NCI-H2107 (cell line): Measurements from ENCODE around the gene DIRAS3.
"Not testable (repeated sequence)": the region's sequence is repeated elsewhere in the genome, so short reads cannot be mapped to it uniquely, and the experiment has no call there.

ENCODE experiments used
- DNase-seq: peaks from one replicate; lab custom pipeline; 2025; lab: John Stamatoyannopoulos, UW

The DIRAS3 gene

GRCh38 chr1:68024635-68025338 is 25.6 kb downstream of the DIRAS3 start:
- no peak for DNase-seq

DNA sequence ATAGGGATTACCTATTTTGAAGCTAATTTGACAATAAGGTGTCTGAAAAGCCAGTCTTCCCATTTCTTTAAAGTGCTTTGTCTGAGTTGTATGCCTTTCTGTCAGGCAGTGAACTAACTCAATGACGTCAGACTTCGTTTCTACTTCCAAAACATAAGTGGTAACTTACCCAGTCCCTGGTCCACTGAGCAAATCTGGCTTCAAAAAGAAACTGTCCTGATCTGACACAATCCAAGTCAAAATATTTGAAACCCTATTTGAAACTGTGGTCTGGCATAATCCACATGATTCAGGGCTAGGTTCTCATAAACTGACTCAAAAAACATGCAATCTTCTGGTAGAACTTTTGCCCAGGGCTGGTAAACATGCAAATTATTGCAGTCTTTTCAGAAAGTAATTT is 34.0 kb downstream of the DIRAS3 start:
- no peak for DNase-seq

GRCh38 chr1:68015971-68016370 is 34.5 kb downstream of the DIRAS3 start:
- no peak for DNase-seq

- DNase-seq: no peak
Observed at GRCh38 chr1:68015369-68015768, 35.1 kb downstream of the DIRAS3 start.

DNA sequence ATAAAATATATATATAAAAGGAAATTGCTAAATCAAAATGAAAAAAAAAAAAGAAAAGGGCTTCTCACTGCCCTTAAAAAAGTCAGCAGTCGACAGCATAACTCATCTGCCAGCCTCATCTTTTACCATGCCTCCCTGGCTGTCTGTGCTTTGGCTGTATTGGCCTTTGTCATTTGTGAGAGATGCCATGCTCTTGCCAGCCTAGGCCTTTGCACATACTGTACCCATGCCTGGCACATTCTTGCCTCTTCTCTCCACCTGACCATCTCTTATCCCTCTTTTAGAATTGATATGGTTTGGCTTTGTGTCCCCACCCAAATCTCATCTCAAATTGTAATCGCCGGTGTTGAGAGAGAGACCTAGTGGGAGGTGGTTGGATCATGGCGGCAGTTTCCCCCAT is 37.1 kb downstream of the DIRAS3 start:
- no peak for DNase-seq

GRCh38 chr1:68011657-68012375 is 38.6 kb downstream of the DIRAS3 start:
- DNase-seq: no peak

GRCh38 chr1:68010543-68010942 is 39.9 kb downstream of the DIRAS3 start:
- DNase-seq: no peak

- DNase-seq: no peak
Observed at GRCh38 chr1:68010090-68010489, 40.3 kb downstream of the DIRAS3 start.

- not testable (repeated sequence) for DNase-seq
Observed at GRCh38 chr1:68003626-68004025, 46.8 kb downstream of the DIRAS3 start.

DNA sequence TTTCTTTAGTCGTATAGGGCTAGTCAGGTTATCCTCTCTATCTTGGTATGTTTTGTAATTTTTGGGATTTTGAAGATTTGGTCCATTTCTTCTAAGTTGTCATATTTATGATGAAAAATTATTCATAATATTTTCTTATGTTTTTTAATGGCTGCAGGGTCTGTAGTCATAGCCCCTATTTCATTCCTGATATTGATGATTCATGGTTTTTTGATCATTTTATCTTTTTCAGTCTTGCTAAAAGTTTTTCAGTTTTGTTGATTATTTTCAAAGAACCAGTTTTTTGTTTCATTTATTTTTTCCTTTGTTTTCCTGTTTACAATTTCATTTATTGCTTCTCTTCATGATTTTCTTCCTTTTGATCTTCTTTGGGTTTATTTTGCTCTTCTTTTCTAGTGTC is 50.2 kb downstream of the DIRAS3 start:
- DNase-seq: no peak

- DNase-seq: no peak
Observed at GRCh38 chr1:67997746-67998145, 52.7 kb downstream of the DIRAS3 start.
